Umbilical cord (tissue), 2 donors: Measurements from ENCODE around the gene ACTN4. TPM values are rescaled to one million over a fixed set of nuclear protein-coding genes. Genes with fewer than 3 reads are reported as not detected.

Experiments
- DNase-seq: peaks from one replicate; pipeline ENCODE4 v3.0.0-alpha.2; 2015; ENCODE audit warnings: low spot score
- total RNA-seq: library from RNA; depleted of rRNA; stranded (reverse); fragments of >200 nt; gene quantifications from one replicate; pipeline ENCODE4 v1.2.3, GENCODE V29; 2014; ENCODE audit warnings: low replicate concordance; ENCODE audit not compliant: insufficient read depth

ACTN4 gene
- total RNA-seq, 1 donor from 2014 or later = 354 TPM

DNA sequence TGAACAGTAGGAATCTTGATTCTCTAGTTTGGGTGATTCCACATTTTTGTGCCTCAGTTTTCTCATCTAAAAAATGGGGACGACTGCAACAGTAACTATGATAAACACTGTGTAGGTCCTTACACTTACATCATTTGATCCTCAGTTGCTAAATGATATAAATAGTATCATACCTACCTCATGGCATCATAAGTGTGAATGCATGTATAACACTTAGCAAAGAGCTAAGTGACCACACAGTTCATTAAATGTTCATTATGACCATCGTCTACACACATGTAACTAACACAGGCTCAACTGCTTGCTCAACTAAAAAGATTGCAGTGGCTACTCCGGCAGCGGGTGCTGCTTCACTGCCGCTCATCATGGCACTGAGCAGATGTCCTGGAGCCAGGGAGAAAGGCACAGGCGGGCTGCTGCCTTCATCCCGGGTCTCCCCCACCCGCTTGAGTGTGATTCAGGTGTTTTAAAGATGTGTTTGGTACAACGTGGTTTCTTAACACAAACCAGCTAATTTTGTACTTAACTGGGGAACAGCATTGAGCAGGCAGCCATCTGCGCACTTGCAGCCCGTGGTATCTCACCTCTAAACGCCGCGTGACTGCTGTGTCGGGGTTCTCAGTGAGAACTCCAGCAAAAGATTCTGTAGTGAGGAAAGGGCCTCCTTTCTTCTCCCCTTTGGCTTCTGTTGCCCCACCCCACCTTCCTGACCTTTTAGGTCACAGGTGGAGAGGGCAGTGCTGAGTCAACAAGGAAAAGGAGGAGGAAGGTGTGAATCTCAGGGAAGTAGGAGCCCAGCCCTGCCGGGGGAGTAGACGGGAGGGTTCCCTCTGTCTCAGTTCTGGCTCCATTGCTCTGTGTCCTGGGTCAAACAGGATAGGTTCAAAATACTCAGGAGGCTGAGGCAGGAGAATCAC, 11.7 kb upstream of the ACTN4 start:
- no peak for DNase-seq

DNA sequence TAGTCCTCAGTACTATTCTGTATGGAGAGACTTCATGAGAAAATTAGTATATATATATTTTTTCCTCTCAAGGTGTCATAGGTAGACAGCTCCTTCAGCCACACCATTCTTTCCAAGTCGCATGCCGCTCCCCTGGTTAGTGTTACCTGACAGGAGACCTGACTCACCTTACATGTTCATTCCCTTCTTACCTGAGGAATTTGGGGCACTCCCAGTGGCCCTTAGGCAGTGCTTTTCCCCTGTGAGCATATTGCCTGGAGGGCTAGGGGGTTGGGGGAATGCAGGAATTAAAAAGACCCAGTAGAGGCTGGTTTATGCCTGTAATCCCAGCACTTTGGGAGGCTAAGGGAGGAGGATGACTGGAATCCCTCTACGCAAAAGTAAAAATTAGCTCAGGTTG, 9.0 kb upstream of the ACTN4 start:
- no peak for DNase-seq

DNA sequence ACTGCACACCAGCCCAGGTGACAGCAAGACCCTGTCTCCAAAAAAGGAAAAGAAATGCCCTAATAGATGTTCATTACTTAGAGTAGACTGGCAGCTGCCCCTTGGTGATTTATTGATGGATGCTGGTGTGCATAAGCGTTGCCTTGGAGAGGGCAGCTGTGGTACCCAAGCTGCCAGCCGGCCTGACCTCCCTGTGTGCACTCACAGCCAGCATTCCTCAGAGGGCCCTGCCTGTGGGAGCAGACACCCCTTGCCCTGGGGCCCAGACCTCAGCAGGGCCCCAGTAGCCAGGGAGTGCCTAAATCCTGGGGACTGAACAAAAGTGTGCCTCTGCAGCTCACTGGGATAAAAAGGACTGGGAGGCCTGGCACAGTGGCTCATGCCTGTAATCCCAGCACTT, 7.8 kb upstream of the ACTN4 start:
- no peak for DNase-seq

DNA sequence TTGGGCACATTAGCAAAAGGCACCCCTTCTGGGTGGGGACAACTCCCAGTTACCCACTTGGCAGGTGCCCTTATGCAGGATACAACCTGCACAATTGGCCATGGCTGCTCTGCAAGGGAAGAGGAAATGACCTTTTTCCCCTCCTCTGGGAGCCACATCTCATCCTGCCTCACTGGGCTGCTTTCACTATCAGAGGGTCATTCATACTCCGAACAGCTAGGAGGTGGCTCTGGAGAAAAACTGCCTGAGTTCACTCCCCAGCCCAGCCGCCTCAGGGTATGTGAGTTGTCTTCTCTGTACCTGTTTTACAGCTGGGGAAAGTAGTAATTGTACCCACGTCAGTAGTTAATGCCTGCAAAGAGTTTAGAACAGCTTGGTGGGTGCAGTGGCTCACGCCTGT, 7.1 kb upstream of the ACTN4 start:
- no peak for DNase-seq

DNA sequence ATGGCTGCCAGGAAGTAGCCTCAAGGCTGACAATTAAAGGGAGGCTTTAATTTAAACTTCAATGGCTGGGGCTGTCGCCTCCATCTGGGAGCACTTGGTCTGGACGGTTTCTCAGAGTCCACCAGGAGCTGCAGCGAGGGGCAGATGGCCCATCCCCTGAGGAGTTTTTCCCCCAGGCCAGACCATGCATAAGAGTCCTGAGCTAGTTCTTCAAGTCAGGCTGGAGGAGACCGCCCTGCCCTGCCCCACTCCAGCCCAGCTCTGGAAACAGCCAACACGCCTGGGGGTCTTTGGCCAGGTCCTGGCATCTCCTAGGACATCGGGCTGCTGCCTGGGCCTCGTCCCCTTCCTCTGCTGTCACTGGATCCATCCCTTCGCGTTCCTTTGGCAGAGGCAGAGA, 5.3 kb upstream of the ACTN4 start:
- DNase-seq = no peak

DNA sequence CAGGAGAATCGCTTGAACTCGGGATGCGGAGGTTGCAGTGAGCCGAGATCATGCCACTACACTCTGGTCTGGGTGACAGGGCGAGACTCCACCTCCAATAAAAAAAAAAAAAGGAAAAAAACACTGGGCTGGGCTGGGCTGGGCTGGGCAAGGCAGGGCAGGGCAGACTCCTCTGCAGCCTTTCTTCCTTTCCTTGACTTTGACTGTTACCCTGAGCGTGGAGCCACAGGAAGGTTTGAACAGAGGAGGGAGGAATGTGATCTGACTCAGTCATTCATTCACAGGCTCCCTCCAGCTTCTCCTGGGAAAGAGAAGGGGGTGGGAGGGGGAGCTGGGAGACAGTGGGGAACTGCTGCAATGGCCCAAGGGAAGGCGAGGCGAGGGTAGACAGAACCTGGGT, 2.7 kb upstream of the ACTN4 start:
- DNase-seq = no peak

DNA sequence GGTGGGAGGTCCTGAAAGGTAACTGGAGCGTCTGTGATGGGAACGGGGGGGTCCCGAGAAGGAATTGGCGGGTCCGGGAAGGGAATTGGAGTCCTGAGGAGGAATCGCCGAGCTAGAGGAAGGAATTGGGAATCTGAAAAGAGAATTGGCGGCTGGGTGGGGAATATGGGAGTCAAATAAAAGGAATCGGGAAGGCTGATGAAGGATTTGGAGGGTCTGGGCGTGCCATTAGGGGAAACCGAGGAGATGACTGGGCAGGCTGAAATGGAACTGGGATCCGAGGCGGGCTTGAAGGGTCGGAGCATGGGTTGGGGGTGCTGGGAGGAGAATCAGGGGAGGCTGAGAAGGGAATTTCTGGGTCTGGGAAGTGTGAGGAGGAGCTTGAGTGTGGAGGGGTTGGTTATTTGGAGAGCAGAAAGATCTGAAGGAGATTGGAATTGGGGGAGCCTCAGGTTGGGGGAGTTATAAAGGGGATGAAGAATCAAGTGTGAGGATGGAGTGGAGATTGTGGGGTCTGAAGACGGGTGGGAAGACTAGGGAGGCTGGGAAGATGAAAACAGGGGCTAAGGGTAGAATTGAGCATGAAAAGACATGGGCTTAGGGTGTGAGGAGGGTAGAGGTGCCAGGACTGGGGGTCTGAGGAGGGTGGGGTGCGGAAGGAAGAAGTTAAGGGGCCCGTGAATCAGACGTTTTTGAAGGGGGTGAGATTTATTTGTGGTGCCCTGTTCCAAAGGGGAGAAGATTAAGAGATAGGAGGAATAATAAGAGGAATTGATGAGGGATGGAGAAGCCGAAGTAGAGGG, 718 bp downstream of the ACTN4 start:
- peak; percentile 45 for DNase-seq

DNA sequence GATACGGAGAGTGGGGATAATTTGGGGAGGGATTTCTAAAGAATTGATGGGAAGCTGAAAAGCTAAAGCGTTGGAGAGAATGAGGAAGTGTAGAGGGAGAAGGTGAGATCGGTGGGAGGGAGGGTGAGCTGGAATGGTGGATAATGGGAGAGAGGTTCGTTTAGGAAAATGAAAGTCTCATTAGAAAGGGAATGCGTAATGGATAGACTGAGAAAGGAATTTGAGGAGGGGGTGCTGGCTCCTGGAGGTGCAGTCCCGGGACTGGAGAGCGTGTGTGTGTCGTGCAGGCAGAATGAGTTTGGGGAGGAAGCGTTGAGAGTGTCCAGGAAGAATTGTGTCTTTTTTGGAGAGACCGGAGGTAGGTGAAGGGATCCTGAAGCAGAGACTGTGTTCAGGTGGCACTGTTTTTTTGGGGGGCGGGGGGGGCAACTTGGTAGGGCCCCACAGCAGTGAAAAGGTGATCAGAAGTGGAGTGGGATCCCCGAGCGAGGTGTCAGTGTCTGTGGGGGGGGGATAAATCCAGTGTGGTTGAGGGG, 1.4 kb downstream of the ACTN4 start:
- DNase-seq = no peak

DNA sequence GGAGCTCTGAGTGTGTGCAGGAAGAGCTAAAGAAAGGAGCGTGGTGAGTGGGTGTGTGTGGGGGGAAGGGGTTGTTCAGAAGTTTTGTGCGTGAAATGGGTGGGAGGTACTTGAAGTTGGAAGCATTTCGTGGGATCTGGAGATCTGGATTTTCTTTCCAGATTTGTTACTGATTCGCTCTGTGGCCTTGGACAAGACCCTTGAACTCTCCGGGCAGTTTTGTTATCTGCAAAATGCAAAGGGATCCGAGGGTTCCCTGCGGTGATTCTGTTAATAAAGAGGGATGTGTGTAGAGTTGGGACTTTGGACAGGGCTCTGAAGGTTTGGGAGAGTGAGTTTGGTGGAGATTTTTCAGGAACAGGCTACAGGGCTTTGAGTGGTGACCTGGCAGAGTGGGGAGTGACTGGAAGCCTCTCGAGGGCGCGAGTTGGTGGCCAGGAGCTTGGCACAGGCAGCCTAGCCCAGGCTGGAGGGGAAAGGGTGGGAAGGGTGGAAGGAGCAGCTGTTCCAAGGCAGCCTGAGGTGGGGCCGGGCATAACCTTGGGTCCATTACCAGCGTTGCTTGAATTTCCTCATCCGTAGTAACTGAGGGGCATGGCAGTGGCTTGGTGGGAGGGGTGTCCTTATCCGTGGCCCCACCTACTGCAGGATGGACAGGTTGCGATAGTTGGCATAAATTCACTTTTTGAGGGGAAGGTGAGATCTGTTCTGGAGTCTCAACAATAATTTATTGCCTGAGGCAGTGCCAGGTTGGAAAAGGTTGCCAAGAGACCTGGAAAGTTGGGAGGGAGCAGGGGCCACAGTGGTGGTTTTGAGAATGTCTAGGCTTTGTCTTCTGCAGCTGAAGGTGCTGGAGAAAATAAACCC, 2.1 kb downstream of the ACTN4 start:
- DNase-seq = peak; percentile 36

DNA sequence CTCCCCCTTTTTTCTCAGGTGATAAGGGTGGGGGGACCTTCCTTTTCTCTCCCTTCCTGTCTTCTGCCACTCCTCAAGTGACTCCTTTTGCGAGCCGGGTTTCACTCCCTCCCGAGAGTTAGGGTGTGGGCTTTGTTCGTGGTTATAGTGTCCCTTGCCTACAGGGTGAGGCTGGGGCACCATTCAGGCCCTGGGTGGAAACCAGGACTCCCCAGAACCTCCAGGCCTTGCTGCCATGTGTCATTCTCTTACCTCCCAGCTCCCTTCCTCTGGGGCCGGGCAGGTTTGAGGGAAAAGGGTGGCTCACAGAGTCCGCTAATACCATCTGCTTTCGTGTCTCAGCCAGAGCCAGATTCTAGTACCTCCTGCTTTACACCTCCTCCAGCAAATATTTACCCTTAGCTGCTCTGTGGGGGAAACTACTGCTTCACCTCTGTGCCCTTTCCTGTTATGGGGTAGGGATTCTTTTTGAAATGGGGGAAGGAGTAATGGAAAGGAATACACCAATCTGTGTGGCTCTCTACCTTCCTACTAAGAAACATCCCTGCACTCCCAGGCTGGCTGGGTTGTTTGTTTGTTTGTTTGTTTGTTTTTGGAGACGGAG, 2.8 kb downstream of the ACTN4 start:
- DNase-seq = no peak

DNA sequence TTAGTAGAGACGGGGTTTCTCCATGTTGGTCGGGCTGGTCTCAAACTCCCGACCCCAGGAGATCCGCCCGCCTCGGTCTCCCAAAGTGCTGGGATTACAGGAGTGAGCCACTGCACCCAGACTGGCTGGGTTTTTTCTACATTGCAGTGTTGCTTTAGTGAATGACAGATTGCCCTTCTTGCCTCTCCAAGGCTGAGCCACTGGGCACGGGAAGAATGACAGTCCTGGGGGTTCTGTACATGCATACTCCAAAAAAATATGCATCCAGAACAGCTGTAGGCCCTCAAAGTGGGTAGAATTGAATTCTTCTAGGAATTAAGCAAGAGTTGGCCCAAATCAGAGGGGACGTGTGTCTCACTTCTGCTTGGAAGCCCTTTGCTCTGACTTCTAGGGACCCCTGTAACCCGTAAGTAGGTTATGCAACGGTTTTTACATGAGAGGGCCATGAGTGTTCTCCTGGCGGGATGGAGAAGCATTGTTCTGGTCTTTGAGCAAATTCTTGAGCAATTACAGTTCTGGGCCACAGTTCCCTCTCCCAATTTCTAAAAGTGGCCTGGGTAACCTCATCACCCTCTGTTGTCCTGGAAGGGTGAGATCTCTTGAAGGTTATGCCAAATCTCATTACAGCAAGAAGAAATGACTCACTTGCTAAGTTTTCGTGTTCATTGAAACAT, 3.6 kb downstream of the ACTN4 start:
- DNase-seq = peak; percentile 24

DNA sequence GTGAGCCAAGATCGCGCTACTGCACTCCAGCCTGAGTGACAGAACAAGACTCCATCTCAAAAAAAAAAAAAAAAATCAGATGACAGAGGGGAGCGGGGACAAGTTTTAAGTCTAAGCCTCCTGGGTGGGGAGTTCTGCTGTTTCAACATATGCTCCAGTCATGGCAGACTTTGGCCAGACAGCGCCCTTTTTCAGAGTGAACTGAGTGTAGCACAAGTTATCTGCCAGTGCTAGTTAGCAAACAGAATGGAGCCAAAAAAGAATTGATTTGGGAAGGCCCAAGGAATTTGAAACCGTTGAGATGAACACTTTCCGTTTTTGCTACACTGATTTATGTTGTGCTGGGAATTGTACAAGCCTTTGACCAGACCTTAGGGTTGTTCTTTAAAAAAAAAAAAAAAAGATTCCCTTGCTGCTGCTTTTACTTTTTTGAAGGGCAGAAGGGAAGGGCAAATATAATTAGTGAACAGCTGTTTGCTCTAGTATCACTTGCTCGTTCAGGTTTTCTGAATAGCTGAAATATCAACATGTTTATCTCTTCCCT, 5.7 kb downstream of the ACTN4 start:
- peak; percentile 72 for DNase-seq

DNA sequence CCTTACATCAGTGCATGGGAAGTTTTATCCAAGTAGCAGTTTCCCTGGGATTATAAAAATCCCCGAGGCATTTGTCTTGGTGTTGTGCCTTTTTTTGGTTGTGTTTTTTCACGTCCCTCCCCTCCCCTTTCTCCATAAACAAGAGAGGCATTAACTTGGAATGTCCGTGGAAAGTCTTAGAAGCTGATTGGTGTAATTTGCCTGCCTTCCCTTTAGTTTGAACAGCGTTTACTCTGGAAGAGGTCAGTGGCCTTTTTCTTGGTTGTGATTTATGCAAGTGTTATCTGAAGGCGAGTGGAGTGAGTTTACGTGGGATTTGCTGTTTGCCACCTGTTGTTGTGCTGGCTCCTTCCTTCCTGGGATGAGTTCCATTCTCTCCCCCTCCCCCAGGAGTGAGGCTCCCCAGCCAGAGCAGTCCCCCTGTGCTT, 7.2 kb downstream of the ACTN4 start:
- peak; percentile 81 for DNase-seq

DNA sequence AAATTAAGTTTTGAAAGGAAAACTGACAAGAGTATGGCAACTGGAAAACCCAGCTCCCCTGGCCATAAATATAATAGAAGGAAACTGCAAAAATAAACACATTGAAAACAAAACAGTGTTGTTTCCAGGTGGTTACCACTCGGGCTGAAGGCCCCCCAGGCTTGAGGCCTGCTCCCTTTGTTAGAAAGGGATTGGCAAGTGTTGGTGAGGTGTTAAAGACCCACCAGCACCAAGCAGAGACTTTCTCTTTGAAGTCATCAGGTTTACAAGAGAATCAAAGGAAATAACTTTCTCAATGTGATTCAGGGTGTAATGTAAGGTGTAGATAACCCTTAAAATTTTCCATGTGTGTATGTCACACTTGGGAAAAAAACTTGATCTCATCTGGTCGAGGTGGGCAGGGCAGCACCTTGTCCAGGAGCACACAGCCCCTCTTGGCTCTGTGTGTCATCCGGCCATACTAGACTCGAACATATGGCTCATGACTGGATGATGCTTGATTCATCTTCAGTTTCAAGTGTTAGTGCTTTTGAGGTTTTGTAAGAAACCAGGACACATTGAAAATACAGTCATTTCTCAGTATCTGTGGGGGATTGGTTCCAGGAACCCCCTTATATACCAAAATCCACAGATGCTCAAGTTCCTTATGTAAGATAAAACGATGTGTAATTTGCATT, 7.8 kb downstream of the ACTN4 start:
- no peak for DNase-seq

DNA sequence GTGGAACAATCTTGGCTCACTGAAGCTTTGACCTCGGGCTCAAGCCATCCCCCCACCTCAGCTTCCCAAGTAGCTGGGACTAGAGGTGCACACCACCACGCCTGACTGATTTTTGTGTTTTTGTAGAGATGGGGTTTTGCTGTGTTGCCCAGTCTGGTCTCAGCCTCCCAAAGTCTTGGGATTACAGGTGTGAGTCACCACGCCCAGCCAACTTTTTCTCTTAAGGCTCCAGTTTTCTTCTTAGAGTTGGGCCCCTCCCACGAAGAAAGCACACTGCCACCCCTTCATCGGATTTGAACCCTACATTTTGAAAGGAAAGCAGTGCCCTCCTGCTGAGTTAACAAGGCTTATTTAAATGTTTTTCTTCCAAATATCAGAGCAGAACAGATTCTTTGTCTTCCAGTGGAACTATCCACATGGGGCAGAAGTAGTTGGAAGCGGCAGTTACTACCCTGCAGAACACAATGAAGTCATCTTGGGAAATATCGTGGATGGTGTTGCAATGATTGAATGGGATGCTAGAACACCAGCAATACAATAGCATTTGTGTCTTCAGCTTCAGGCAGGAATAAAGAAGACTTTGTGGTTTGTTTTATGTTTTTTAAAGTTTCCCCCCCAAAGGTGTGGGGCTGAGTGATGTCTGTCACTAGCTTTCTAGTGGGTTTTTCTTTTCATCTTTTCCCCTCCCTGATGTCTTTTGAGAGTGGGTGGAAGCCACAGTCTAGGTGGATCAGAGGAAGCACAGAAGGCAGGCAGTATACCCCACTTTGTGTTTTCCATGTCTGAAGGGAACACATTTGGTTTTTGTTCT, 8.9 kb downstream of the ACTN4 start:
- DNase-seq = no peak

DNA sequence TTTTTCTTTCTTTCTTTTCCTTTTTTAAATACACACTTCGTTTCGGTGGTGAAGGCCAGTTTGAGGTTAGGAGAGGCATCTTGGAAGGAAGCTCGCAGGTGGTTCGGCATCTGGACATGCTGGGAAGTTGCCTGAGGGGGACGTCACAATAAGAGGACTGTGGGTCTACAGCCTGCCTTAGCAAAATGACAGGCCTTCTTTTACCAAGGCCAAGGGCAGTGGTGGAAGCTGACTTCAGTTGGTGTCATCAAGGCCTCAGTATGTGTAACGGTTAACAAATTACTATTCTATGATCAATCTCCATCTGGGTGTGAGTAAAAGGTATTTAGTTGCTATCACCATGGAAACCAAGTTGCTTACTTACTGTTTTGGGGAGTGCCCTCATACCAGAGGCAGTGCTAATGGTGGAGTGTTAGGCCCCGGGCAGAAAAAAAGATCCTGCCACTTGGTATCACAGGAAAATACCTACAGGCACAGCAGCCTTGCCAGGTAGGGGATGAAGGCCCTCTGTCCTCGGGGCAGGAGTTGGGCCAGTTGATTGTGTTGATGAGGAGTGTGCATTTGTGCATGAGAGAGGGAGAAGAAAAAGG, 10.3 kb downstream of the ACTN4 start:
- no peak for DNase-seq

DNA sequence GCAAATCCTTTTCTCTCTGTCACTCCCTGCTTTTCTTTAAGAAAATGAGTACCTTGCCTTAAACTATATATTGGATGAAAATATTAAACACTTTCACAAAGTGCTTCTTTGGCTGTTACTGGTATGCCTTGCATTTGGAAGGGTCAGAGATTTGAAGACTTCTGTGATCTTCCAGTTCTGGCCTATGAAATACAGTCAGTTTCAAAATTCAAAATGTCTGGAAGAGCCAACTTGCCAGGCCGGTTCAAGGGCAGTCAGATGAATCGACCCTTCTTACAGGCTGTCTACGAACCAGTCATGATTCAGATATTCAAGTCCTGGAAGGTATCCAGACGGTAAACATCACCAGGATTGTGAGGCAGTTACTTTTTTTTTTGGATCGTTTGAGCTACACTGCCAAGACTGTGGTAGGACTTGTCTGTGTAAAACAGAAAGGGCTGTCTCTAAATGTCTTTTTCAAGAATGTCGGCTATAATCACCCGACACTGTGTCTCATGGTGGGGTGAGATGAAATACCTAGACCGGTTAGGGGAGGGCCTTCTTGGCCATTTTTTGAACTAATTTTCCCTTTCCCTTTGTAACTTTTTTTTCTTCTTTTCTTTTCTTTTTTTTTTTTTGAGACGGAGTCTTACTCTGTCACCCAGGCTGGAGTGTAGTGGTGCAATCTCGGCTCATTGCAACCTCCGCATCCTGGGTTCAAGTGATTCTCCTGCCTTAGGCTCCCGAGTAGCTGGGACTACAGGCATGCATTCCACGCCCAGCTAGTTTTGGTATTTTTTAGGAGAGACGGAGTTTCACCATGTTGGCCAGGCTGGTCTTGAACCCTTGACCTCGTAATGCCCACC, 11.2 kb downstream of the ACTN4 start:
- peak; percentile 99 for DNase-seq
